IPS-18a (cell line): ENCODE data around the gene MED25.

Experiments used
- H3K27ac ChIP-seq: one replicate; pipeline ENCODE4 v1.5.1; 2013; ENCODE audit warnings: low read length
- H3K27me3 ChIP-seq: one replicate; pipeline ENCODE4 v1.6.1; 2013; ENCODE audit warnings: mild to moderate bottlenecking, low read length; ENCODE audit not compliant: control insufficient read depth, insufficient read depth
- H3K36me3 ChIP-seq: one replicate; pipeline ENCODE4 v1.6.1; 2013; ENCODE audit warnings: low read depth, low read length; ENCODE audit not compliant: control insufficient read depth
- H3K4me1 ChIP-seq: one replicate; pipeline ENCODE4 v1.6.1; 2013; ENCODE audit warnings: low read depth, low read length; ENCODE audit not compliant: control insufficient read depth
- H3K4me3 ChIP-seq: one replicate; pipeline ENCODE4 v1.5.1; 2013; ENCODE audit warnings: low read length
- H3K9ac ChIP-seq: one replicate; pipeline ENCODE4 v1.6.1; 2013; ENCODE audit warnings: mild to moderate bottlenecking, low read length, moderate library complexity
- H3K9me3 ChIP-seq: one replicate; pipeline ENCODE4 v1.6.1; 2013; ENCODE audit warnings: low read depth, low read length; ENCODE audit not compliant: control insufficient read depth

MED25 gene

GRCh38 chr19:49799798-49800376 lies 18.2 kb upstream of the MED25 start:
- H3K27ac ChIP-seq = no peak overlapping the region

GRCh38 chr19:49800771-49801170 lies 17.3 kb upstream of the MED25 start:
- H3K36me3 ChIP-seq = peaks cover 19% of the 10 kb centered on the region
- no peaks in the 10 kb centered on the region for H3K4me1 ChIP-seq
- H3K9ac ChIP-seq = no peak overlapping the region
- H3K27me3 ChIP-seq = no peaks in the 10 kb centered on the region
- H3K4me3 ChIP-seq = no peak overlapping the region
- H3K27ac ChIP-seq = no peak overlapping the region
- no peaks in the 10 kb centered on the region for H3K9me3 ChIP-seq

More at GRCh38 chr19:49799798-49800376, 18.2 kb upstream of the MED25 start:
- peaks cover 24% of the 10 kb centered on the region for H3K36me3 ChIP-seq
- no peaks in the 10 kb centered on the region for H3K9me3 ChIP-seq
- no peak overlapping the region for H3K9ac ChIP-seq
- no peaks in the 10 kb centered on the region for H3K4me1 ChIP-seq
- H3K27me3 ChIP-seq = no peaks in the 10 kb centered on the region
- H3K4me3 ChIP-seq = no peak overlapping the region

- Histone ChIP-seq H3K27me3 (no peaks in the 10 kb centered on the region), H3K27ac (no peak overlapping the region), H3K4me3 (no peak overlapping the region), H3K4me1 (no peaks in the 10 kb centered on the region), H3K36me3 (peaks cover 12% of the 10 kb centered on the region), H3K9ac (no peak overlapping the region), H3K9me3 (no peaks in the 10 kb centered on the region)
These were observed 16.6 kb upstream of the MED25 start for GRCh38 chr19:49801401-49801888.

- Histone ChIP-seq H3K9ac (no peak overlapping the region), H3K27ac (no peak overlapping the region), H3K36me3 (peaks cover 6% of the 10 kb centered on the region), H3K4me1 (no peaks in the 10 kb centered on the region), H3K4me3 (peak overlapping the region; percentile 44), H3K27me3 (no peaks in the 10 kb centered on the region), H3K9me3 (no peaks in the 10 kb centered on the region)
These were observed 16.0 kb upstream of the MED25 start for GRCh38 chr19:49801966-49802661.

GRCh38 chr19:49802836-49803528 lies 15.1 kb upstream of the MED25 start:
- Histone ChIP-seq H3K9ac (no peak overlapping the region), H3K27me3 (no peaks in the 10 kb centered on the region), H3K4me3 (peak overlapping the region; percentile 44), H3K9me3 (no peaks in the 10 kb centered on the region), H3K27ac (no peak overlapping the region), H3K4me1 (no peaks in the 10 kb centered on the region), H3K36me3 (peaks cover 5% of the 10 kb centered on the region)

- H3K36me3 ChIP-seq = peaks cover 5% of the 10 kb centered on the region
- H3K9me3 ChIP-seq = no peaks in the 10 kb centered on the region
- H3K4me3 ChIP-seq = no peak overlapping the region
- H3K27me3 ChIP-seq = no peaks in the 10 kb centered on the region
- no peak overlapping the region for H3K27ac ChIP-seq
- H3K4me1 ChIP-seq = no peaks in the 10 kb centered on the region
- H3K9ac ChIP-seq = no peak overlapping the region
These were observed 14.6 kb upstream of the MED25 start for GRCh38 chr19:49803529-49803856.

- H3K4me3 ChIP-seq = no peak overlapping the region
- no peaks in the 10 kb centered on the region for H3K27me3 ChIP-seq
- no peak overlapping the region for H3K9ac ChIP-seq
- H3K27ac ChIP-seq = no peak overlapping the region
- peaks cover 5% of the 10 kb centered on the region for H3K36me3 ChIP-seq
- no peaks in the 10 kb centered on the region for H3K9me3 ChIP-seq
- peaks cover 7% of the 10 kb centered on the region for H3K4me1 ChIP-seq
These were observed 12.1 kb upstream of the MED25 start for GRCh38 chr19:49805822-49806619.

- Histone ChIP-seq H3K36me3 (peaks cover 5% of the 10 kb centered on the region), H3K4me1 (peaks cover 7% of the 10 kb centered on the region), H3K27me3 (no peaks in the 10 kb centered on the region), H3K9me3 (no peaks in the 10 kb centered on the region), H3K4me3 (no peak overlapping the region), H3K9ac (no peak overlapping the region), H3K27ac (no peak overlapping the region)
These were observed 11.5 kb upstream of the MED25 start for GRCh38 chr19:49806620-49806959.

- peaks cover 5% of the 10 kb centered on the region for H3K36me3 ChIP-seq
- H3K4me3 ChIP-seq = no peak overlapping the region
- H3K4me1 ChIP-seq = peaks cover 7% of the 10 kb centered on the region
- H3K27me3 ChIP-seq = no peaks in the 10 kb centered on the region
- no peak overlapping the region for H3K27ac ChIP-seq
- no peaks in the 10 kb centered on the region for H3K9me3 ChIP-seq
- H3K9ac ChIP-seq = no peak overlapping the region
These were observed 10.8 kb upstream of the MED25 start for GRCh38 chr19:49807058-49807903.

GRCh38 chr19:49807904-49808675 lies 10.0 kb upstream of the MED25 start:
- no peaks in the 10 kb centered on the region for H3K27me3 ChIP-seq
- H3K9me3 ChIP-seq = no peaks in the 10 kb centered on the region
- no peak overlapping the region for H3K27ac ChIP-seq
- H3K4me1 ChIP-seq = peaks cover 13% of the 10 kb centered on the region
- H3K4me3 ChIP-seq = peak overlapping the region; percentile 38
- peaks cover 5% of the 10 kb centered on the region for H3K36me3 ChIP-seq
- no peak overlapping the region for H3K9ac ChIP-seq
